HCEC 1CT (cell line): ENCODE data around the gene CCDC71L.

ENCODE experiments used
- DNase-seq: peaks from one replicate; pipeline ENCODE4 v3.0.0-alpha.2; 2017

The CCDC71L gene

DNA sequence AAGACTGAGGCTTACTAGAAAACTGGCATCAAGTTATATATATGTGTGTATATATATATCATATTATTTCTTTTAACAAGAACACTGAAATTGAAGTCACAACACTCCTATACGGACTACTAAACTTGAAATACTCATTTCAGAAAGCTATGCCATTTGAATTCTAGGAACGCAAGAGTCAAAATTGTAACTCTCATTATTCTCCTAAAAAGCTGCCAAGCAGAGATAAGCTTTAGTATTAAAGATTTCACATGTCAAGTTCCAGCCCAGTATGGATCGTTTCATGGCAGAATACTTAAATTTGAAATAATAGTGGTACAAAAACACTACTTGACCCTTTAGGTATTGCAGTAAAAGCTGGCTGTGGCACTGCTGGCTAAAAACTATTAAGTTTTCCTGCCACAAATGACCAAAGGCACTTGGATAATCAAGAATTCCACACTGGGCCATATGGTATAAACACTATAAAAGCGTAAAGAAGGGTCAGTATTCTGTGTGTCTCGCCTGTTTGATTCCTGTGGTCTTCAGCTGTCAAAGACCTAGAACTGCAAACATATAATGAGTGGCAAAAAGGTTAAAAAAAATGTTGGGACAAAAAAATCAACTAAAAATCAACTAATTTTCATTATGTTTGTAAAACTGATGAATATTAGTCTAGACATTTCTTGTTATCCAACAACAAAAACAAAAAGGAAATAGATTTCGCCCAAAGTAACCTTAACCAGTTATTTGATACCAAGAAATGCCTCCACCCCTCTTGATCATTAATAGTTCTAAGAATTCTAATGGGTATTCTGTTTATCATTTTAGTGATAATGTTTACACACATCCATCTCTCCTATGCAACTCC is 2.4 kb downstream of the CCDC71L start:
- DNase-seq: no peak

DNA sequence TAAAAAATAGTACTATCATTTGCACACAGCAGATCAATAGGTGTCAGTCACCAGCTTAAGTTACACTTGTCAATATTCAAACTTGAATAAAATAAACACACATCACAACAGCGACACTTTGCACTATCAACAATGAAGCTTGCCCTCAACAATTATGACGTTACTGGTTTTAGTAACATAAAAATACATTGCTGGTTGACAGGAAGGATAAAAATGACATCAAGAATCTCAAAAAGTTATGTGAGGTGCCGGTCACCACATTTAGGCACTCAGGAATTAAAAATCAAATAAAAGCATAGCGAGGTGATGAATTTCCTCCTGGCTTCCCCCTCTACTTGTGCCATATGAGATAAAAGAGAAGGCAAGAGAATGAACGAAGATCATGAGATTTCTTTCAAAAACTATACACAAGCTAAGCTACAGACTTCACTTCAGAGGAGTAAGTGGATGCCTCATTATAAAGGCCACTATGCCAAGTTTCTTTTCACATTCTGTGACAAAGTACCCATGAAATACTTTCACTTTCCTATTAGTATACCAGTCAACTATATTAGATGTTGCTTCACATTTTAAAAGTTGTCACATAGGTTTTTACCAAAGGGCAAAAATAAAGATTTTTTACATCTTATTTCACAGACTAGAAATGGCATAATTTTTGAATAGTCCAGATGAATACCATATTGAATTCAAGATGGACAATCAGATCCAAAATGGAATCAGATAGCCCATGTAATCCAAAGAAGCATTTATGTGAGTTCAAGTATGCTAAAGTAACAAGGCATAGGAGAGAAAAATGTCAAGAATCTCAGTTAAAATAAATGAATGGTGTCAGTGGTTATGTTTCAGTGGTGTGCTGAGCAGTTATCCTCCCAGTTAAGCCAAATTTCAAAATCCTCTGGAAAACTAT is 3.6 kb downstream of the CCDC71L start:
- peak; percentile 12 for DNase-seq

DNA sequence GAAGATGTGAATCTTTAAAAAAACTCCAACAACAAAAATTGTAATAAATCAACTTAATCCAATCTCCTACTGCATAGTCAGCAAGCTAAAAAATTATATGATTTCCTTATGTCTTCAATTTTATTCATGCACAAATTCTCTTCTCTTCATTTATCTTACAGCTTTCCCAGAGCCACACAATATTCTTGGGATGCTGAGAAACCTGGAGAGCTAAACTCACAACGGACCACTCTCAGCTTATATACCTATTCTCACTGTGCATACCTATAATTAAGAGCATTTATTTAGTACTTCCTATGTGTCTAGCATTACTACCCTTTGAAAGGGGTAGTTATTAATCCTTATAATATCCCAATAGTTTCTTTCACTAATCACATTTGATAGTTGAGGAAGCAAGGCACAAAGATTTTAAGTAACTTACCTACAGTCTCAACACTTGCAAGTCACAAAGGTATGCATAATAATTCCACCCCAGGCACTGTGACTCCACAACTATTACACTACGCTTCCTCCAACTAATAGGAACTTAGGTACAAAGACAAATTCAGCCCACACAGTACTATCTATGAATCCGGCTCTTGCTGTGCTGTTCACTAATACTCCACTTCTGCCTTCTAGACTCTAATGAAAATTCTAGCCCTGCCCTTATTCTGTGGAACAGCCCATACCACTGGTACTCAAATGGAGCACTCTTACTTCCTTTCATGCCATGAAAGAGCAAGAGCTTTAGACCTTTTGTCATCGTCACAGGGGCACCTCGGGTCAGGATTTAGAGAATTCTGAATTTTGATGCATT is 5.1 kb downstream of the CCDC71L start:
- DNase-seq: no peak

DNA sequence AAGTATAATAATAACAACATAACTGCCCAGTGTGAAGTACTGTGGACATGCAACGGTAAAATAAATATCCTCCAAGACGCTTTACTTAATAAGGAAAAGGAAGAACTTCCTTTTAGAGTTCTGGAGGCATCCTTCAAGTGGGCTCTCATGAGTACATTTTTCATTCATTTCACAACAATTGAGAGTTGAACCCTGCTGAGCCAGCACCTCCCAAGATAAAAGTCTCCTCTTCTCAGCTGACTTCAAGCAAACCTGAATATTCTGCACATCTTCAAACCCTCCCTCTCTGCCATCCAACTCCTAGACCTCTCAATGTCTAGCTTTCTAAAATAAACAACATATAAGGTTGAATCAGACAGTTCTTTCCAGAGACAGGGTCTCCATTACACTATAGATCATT is 7.5 kb downstream of the CCDC71L start:
- no peak for DNase-seq

DNA sequence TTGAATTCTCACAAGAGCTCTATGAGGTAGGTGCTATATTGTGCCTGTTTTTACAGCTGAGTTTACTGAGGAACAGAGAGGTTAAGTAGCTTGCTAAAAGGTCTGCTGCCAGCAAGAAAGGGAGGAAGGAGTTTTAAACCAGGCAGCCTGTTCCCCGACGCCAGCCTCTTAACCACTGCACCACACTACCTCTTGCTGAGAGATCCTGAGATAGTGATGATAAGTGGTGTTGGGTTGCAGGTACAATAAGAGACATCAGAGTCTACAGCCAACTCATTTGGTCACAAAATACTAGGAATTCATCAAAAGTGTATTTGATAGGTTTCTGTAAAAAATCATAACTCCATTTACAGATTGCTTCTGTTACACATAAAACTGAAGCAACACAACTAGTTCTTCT is 8.0 kb downstream of the CCDC71L start:
- DNase-seq: no peak

DNA sequence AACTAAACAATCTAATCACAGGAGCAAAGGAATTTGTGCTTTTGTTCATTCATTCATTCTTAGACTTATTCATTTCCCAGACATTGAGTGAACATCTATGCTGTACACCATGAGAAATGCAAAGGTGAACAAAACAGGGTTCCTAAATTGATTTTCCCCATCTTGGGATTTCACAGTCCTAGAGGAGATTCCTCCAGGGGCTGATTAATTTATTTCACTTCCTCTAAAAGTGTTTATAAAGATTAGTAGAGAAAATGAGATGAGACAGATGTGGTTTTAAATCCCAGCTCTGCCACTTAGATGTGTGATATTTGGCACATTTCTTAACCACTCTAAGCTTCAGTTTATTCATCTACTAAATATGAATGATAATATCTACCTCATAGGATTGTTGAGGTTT is 8.9 kb downstream of the CCDC71L start:
- no peak for DNase-seq

DNA sequence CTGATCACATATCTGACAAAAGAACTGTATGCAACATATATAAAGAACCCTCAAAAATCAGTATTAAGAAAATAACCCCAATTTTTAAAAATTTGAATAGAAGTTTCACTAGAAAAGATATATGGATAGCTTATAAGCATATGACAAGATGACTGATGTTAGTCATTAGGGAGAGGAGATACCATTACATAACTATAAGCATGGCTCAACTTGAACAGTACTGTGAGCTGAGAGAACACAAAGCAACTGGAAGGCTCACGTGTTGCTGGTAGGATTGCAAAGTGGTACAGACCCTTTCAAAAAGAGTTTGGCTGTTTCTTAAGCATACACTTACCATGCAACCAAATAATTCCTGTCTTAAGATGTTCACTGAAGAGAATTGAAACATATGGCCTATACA is 14.7 kb downstream of the CCDC71L start:
- DNase-seq: no peak

DNA sequence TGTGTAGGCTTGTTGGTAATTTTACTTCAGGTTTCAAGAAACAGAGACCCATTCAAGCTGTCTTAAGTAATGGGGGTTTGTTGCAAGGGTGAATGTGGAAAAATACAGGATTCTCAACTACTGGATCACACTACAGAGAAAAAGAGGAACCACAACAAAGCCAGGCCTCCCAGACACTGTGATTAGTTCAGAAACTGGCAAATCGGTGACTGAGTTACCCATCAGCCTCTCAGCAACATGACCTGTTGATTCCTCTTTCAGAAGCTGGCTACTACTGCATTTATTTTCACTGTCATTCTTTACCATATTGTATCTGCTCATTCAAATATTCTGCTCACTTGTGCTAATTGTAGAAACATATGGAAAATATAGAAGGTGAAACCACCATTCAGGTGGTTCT is 16.0 kb downstream of the CCDC71L start:
- no peak for DNase-seq

DNA sequence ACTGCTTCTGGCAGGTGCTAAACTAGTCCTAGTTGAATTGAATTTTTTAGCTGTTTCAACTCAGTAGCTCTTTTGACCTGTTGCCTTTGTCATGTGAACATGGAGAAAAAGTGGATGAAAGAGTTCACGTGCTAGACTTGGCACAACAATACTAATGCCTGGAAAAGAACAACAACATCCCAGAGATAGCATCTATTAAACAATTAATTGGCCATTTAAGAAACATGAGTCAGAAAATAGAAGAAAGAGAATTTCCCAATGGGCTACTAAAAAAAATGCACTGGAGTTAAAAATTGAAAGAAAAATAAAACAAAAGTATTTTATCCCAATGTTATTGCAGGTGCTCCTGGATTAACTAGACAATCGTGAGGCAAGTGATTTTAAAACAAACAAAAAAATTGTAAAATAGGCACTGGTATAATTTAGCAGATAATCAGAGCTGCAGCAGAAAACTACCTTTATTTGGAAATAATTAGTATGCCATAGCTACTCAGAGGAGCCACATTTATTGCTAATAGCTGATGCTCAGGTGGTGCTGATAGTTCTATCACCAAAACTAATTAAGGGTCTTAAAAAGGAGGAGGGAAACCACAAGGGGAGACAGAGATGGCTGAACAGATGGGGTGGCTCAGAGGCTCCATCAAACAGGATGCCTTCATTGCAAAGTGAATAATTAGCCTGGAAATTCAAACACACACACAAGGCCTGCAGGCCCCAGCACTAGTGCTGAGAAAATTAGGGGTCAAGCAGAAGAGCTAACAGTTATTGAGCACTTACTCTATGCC is 17.6 kb downstream of the CCDC71L start:
- DNase-seq: no peak

DNA sequence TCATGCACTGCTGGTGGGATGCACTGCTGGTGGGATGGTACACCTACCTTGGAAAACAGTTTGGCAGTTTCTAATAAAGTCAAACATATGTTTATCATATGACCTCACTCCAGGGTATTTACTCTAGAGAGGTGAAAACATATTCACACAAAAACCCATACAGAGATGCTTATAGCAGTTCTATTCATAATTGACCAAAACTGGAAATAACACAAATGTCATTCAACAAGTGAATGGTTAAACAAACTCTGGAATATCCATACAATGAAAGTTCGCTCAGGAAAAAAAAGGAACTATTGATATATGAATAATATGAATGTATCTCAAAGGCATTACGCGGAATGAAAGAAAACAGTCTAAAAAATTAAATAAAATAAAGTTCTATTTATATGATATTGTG is 19.5 kb downstream of the CCDC71L start:
- DNase-seq: no peak

DNA sequence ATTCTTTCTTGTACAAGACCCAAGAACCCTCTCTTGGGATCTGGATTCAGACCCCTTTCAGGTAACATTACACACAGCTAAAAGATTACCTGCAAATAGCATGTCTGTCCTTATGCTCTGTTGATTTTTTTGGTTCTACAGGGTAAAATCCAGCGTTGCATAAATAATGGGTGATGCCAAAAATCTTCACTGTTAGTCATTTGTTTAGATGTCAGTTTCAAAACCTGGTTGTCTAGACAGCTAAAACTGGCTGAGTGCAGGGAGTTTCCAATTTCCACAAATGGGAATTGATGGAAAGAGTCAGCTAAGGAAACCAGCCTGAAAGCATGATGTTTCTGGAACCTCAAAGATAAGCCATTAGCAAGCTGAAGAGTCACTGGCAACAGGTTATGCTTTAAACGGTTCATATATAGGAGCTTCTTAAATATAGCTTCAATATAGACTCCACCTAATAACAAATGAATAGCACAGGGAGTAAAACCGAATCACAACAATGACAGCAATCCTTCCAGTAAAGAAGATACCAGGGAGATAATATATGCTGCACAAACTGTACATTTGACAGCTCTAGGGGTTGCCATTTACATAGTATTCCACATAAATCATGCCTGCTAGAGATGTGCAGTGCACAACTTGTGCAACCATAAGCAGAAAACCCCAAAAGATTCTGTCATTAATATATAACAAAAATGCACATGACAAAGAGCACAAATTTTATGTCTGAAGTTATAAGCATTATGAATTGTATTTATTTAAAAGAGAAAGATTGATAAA is 20.4 kb downstream of the CCDC71L start:
- DNase-seq: peak; percentile 70

DNA sequence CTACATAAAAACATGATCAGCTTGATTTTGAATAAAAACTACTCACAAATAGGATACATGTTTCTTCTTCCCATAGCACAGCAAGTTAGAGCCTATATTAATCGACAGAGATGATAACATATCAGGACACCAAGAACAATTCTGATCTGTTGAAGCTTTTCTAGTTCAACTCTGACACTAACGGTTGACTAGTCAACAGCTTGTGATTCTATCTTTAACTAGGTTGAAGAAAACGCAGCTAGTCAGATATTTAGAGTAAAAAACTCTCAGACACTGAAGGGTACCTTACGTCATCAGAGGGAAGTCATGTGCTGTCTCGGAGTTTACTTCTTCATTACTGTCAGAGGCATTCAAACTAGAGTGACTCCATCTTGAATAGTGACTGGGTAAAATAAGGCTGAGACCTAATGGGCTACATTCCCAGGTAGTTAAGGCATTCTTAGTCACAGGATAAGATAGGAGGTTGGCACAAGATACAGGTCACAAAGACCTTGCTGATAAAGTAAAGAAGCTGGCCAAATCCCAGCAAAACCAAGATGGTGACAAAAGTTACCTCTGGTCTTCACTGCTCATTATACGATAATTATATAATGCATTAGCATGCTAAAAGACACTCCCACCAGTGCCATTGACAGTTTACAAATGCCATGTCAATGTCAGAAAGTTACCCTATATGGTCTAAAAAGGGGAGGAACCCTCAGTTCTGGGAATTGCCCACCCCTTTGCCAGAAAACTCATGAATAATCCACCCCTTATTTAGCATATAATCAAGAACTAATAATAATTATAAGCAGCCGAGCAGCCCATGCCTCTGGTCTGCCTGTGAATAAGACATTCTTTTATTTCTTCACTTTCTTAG is 21.3 kb downstream of the CCDC71L start:
- no peak for DNase-seq

DNA sequence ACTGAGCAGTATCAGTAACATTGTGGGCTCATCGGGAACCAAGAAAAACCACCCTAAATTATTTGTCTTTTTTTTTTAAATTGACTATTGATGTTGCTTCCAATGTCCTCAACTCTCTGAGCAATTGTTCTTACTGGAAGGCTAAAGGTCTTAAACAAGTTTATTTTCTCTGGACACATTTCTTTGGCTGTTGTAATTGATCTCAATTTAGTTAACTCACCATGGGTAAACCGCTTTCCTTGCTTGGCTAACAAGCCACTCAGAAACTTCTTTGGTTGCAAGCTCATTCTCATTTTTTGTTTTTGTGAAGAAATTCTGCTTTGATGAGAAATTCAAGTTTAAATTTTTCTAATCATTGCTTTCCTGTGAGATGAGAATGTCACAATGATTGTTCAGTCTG is 25.5 kb downstream of the CCDC71L start:
- DNase-seq: no peak

DNA sequence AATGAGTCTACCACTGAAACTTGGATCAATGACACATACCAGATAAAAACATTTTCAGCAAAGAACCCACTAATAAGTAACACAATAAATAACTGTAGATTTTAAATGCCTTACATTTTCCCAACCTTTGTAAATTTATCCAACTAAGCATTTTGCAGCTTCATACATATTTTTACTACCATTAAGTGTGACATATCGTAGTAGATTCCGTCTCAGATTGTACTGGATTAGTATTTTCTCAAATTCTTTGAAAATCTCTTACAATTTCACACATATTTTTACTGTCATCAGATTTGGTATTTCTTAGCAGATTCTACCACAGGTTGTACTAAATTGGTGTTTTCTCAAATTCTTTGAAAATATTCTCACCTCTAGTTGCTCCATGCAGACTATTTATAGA is 26.0 kb downstream of the CCDC71L start:
- no peak for DNase-seq

DNA sequence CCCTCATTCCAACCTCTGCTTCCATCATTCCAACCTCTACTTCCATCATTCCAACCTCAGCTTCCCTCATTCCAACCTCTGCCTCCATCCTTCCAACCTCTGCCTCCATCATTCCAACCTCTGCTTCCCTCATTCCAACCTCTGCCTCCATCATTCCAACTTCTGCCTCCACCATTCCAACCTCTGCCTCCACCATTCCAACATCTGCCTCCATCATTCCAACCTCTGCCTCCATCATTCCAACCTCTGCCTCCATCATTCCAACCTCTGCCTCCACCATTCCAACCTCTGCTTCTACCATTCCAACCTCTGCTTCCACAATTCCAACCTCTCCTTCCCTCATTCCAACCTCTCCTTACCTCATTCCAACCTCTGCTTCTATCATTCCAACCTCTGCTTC is 30.3 kb downstream of the CCDC71L start:
- no peak for DNase-seq

DNA sequence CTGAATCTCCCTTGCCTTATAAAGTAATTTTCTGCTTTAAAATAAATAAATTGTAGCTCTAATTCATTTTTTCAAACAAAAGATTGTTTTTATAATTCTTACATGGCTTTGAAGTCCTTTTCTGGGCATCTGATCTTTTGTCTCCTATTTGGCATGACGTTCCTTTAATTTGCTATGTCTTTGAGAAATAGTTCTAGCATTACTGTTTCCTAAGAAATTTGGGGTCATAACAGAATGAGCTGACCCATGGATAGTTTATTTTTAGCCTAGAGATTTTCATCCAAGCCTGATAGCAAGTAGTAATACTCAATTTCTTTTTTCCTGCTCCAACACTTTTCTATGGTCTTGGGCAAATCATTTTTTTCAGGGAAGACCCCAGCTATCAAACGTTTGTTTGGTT is 31.4 kb downstream of the CCDC71L start:
- peak; percentile 79 for DNase-seq

DNA sequence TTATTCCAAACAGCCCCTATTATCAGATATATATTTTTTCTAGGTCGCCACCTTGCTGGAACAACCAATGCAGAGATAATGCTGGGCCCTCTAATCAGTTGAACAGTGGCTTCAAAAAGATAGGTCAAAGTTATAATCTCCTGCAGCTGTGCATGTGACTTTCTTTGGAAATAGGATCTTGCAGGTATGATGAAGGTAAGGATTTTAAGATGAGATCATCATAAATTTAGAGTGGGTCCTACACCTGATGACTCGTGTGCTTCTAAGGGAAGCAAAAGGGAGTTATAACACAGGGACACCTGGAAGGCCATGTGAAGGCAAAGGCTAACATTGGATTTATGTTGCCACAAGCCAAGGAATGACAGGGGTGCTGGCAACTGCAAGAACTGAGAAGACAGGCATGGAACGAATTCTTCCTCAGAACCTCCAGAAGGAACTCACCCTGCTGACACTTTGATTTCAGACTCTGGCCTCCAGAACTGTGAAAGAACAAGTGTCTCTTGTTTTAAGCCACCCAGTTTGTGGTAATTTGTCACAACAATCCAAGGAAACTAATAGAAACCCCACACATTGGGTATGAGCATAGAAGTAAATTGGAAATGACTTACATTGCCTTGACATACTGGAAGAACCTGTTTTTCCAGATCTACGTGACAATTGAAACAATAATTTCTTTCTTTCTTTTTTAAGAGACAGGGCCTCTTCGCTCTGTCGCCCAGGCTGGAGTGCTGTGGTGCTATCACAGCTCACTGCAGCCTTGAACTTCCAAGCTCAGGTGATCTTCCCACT is 34.4 kb downstream of the CCDC71L start:
- DNase-seq: no peak

DNA sequence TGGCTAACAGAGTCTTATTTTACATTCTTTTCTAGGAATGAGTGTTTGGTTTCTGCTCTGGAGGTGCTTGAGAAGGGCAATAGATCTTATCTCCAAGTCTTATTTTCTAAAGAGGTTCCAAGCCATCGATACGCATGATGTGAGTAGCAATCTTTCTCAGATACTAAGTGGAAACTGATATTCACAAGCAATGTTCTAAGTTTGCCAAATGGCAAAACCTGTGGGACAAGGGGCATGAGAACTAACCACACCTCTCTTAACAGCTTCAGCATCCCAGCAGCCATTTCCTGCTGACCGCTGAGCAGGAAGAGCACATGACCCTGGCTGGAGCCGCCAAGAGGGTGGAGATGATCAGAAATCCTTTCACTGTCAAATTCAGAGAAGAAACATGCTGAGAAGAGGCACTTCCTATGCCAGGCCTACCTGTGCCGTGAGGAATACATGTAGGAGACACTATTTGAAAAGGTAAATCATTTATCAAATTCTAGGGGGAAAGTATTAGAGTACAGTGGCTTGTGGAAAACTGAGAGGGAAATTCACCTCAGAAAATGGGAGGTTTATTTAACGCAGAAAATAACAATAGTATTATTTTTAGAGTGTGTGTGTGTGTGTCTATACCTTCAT is 35.2 kb downstream of the CCDC71L start:
- no peak for DNase-seq

DNA sequence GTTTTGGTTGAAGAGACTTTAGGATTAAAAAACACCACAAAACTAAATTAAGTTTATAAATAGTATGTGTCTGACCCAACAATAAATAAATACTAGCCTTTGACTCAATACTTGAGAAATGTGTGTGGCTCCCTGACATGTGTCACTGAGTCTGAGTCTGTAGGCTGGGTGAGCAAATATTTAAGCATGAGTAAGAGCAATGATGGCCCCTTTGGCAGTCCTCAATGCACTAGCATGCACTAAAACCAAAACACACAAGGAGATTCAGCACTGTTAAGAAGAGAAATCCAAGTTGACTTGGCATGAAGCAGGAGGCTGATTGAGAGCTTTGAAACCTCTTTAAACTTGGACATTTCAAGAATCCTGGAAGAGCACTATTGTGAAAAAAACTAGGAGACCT is 37.1 kb downstream of the CCDC71L start:
- peak; percentile 93 for DNase-seq
